Measurements from ENCODE around the gene CMYA5.

- TF ChIP-seq POLR2A (IDR thresholded peaks at IDR 0.05) (no peak), CTCF (IDR thresholded peaks at IDR 0.05) (no peak)
These were observed 69.8 kb downstream of the CMYA5 start for GRCh38 chr5:79759436-79759835.
